Breast epithelium (tissue), 4 donors: ENCODE results near the gene NDUFAF3. TPM values are rescaled to one million over a fixed set of nuclear protein-coding genes. Genes with fewer than 3 reads are reported as not detected.
"Not testable (repeated sequence)": the region's sequence is repeated elsewhere in the genome, so short reads cannot be mapped to it uniquely, and the experiment has no call there.

Source experiments
- DNase-seq, 2 donors: peaks; one replicate each; pipeline ENCODE4 v3.0.0-alpha.2; 2019; ENCODE audit warnings: low spot score in 2 of 2
- H3K27ac ChIP-seq, 2 donors: fragments of 200-600 bp; sonication (generic) in 1 of 2; one replicate each; pipeline ENCODE4 v1.5.1; 2016 to 2019; ENCODE audit warnings: mild to moderate bottlenecking in 1 of 2
- H3K27me3 ChIP-seq, 2 donors: fragments of 200-600 bp; sonication (generic) in 1 of 2; one replicate each; pipeline versions ENCODE4 v1.5.1 to v1.6.0; 2017 to 2019; ENCODE audit warnings: control low read depth in 1 of 2, mild to moderate bottlenecking in 1 of 2
- H3K36me3 ChIP-seq: fragments of 200-600 bp; one replicate; pipeline ENCODE4 v1.5.1; 2019
- H3K4me1 ChIP-seq, 2 donors: fragments of 200-600 bp; sonication (generic); one replicate each; pipeline ENCODE4 v1.5.1; 2016 to 2019; ENCODE audit warnings: control low read depth in 1 of 2
- H3K4me3 ChIP-seq, 3 donors: fragments of 200-600 bp; sonication (generic); 1 replicate in 2 of 3; 2 replicates in 1 of 3; pipeline ENCODE4 v1.5.1; 2016 to 2019; ENCODE audit warnings: mild to moderate bottlenecking in 3 of 3, moderate library complexity in 2 of 3
- H3K9me3 ChIP-seq, 2 donors: fragments of 200-600 bp; sonication (generic) in 1 of 2; one replicate each; pipeline ENCODE4 v1.5.1; 2016 to 2019; ENCODE audit warnings: control low read depth in 1 of 2
- POLR2A ChIP-seq: fragments of 450-650 bp; IDR thresholded peaks from one replicate; pipeline ENCODE4 v1.6.1; 2016; ENCODE audit warnings: antibody characterized with exemption, mild to moderate bottlenecking, moderate library complexity
- POLR2AphosphoS5 ChIP-seq, 3 donors: sonication (generic); formaldehyde crosslinking; IDR thresholded peaks; one replicate each; pipeline ENCODE4 v1.6.1; 2017; ENCODE audit warnings: antibody characterized with exemption in 3 of 3
- intact Hi-C: fragments of 100-400 bp; cut with DNase I; formaldehyde crosslinking; loops from one replicate; pipeline ENCODE4 v1.15.1; 2023; ENCODE audit warnings: low total_unique reads
- total RNA-seq, 3 donors: library from RNA; depleted of rRNA; stranded (reverse); fragments of >200 nt; gene quantifications; one replicate each; pipeline ENCODE4 v1.1.0, GENCODE V29; 2016
- TF ChIP-seq, protein P1 (sequence below), 3 donors: fragments of 450-650 bp; IDR thresholded peaks; one replicate each; pipeline ENCODE4 v1.5.1; 2016 to 2017; ENCODE audit warnings: antibody characterized with exemption in 3 of 3, mild to moderate bottlenecking in 3 of 3, moderate library complexity in 3 of 3

Gene NDUFAF3
- total RNA-seq, 3 donors from 2014 or later, result 151 to 171 (median 164) TPM

DNA sequence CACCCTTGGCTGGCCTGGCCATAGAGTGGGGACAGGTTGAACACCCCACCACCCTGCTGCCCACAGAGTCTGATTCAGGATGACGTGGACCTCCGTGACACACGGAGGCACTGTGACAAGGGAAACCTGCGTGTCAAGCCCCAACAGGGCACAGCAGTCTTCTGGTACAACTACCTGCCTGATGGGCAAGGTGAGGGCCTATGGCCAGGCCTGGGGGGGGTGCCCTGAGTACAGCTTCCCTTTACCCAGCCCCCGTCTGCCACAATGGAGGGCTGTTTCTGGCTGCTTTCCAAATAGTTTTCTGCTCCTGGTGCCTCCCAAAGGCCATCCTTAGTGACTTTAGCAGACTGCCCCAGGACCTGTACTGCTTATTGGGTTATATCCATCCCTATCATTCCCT lies 15.9 kb upstream of the NDUFAF3 start:
- no peaks in the 10 kb centered on the region for H3K9me3 ChIP-seq
- H3K27ac ChIP-seq, result peak overlapping the region; percentile 93 to 97
- no peaks in the 10 kb centered on the region for H3K27me3 ChIP-seq
- intact Hi-C loops, result no loop called here
- peak overlapping the region in 2 of 3 donors; percentile 74 to 80 for H3K4me3 ChIP-seq
- no peak for DNase-seq
- no peaks in the 10 kb centered on the region for H3K36me3 ChIP-seq
- TF ChIP-seq, protein P1, sequence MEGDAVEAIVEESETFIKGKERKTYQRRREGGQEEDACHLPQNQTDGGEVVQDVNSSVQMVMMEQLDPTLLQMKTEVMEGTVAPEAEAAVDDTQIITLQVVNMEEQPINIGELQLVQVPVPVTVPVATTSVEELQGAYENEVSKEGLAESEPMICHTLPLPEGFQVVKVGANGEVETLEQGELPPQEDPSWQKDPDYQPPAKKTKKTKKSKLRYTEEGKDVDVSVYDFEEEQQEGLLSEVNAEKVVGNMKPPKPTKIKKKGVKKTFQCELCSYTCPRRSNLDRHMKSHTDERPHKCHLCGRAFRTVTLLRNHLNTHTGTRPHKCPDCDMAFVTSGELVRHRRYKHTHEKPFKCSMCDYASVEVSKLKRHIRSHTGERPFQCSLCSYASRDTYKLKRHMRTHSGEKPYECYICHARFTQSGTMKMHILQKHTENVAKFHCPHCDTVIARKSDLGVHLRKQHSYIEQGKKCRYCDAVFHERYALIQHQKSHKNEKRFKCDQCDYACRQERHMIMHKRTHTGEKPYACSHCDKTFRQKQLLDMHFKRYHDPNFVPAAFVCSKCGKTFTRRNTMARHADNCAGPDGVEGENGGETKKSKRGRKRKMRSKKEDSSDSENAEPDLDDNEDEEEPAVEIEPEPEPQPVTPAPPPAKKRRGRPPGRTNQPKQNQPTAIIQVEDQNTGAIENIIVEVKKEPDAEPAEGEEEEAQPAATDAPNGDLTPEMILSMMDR (IDR thresholded peaks at IDR 0.05), result no peak
- TF ChIP-seq POLR2A, result no peak
- TF ChIP-seq POLR2AphosphoS5 (IDR thresholded peaks at IDR 0.05), result no peak
- no peaks in the 10 kb centered on the region for H3K4me1 ChIP-seq

GRCh38 chr3:49006408-49007067 lies 15.4 kb upstream of the NDUFAF3 start:
- H3K36me3 ChIP-seq, result no peaks in the 10 kb centered on the region
- H3K4me3 ChIP-seq, result peak overlapping the region; percentile 68 to 80 (median 74)
- no peaks in the 10 kb centered on the region for H3K27me3 ChIP-seq
- intact Hi-C loops, result no loop called here
- no peaks in the 10 kb centered on the region for H3K4me1 ChIP-seq
- H3K27ac ChIP-seq, result peak overlapping the region; percentile 93 to 97
- no peak for DNase-seq
- no peaks in the 10 kb centered on the region for H3K9me3 ChIP-seq
- no peak for TF ChIP-seq POLR2AphosphoS5 (IDR thresholded peaks at IDR 0.05)
- no peak for TF ChIP-seq POLR2A

DNA sequence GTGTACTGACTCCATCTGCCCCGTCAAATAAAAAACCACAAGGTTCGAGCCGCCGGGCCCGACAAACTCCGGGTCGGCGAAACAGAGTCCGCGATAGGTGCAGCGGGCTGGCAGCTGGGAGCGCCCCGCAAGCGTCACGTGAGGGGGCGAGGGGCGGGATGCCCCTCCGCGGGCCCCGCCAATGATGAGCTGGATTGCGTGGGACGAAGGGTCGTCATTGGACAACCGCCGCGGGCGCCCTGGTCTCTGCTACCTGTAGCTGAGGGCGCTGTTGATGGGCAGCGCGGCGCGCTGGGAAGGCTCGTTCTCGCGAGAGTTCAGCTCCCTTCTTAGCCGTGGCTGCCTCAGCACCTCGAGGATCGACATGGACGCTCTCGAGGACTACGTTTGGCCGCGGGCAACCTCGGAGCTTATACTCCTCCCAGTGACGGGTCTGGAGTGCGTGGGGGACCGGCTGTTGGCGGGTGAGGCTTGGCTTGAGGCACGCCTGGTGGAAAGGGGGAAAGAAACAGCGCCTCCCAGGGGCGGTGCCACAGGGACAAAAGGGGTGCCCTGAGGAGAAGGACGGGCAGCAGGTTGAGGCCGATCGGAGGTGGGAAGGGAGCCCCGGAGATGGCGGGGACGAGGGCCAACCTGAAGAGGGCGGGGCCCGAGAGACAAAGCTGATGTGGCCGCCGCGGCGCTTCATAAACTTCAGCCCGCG lies 14.7 kb upstream of the NDUFAF3 start, which contains the start of gene WDR6:
TSS of gene WDR6 (plus strand) at position 324 of the 703 bp plus-strand sequence. CDS start at position 365, 41 bp downstream.
- Histone ChIP-seq H3K4me1 (no peaks in the 10 kb centered on the region), H3K27ac (peak within 1 kb of the TSS; percentile 93 to 97), H3K27me3 (no peaks in the 10 kb centered on the region), H3K9me3 (no peaks in the 10 kb centered on the region), H3K36me3 (no peaks in the 10 kb centered on the region), H3K4me3 (peak within 1 kb of the TSS; percentile 68 to 80 (median 74))
- intact Hi-C loops, result no loop called here
- TF ChIP-seq, protein P1 (IDR thresholded peaks at IDR 0.05), result peak in 2 of 3 donors; percentile 47 to 48
- peak; percentile 40 for TF ChIP-seq POLR2A
- peak; percentile 85 to 90 (median 88) for TF ChIP-seq POLR2AphosphoS5 (IDR thresholded peaks at IDR 0.05)
- peak; percentile 98 for DNase-seq

DNA sequence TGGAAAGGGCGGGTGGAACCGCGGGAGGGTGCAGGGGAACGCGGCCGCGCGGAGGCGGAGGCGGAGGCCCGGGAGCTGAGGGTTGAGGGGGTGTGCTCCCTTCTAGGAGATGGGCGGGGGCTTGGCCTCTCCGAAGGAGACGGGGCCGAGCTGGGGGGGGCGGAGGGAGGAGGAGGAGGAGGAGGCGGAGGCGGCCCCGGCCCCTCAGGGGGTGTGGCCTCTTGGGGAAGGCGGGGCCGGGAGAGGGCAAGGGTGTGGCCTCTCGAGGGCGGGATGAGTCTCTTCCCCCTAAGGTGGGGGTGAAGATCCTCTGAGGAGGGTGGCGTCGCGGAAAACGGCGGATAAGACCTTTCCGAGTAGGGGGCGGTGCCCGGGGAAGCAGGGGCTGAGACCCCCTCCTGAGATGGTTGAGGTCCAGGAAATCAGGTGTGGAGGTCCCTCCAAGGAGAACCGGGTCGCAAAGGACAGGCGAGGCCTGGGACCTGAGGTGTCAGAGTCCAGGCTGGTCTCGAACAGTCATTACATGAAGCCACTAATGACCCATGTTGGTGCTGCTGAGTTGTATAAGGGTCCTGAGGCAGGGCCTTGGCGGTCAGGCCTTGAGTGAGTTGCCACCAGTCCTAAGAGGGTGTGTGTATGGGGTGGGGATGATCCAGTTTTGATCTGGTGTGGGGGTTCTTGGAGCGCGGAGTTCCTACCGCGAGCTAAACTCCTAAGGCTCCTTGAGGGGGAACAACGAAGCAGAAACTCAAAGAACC lies 14.0 kb upstream of the NDUFAF3 start:
- Histone ChIP-seq H3K36me3 (no peaks in the 10 kb centered on the region), H3K4me1 (no peaks in the 10 kb centered on the region), H3K9me3 (no peaks in the 10 kb centered on the region), H3K27ac (peak overlapping the region; percentile 93 to 97), H3K4me3 (peak overlapping the region; percentile 68 to 80 (median 74)), H3K27me3 (no peaks in the 10 kb centered on the region)
- intact Hi-C loops, result no loop called here
- DNase-seq, result peak; percentile 82 to 94
- TF ChIP-seq, protein P1 (IDR thresholded peaks at IDR 0.05), result no peak
- no peak for TF ChIP-seq POLR2AphosphoS5 (IDR thresholded peaks at IDR 0.05)
- TF ChIP-seq POLR2A, result no peak

DNA sequence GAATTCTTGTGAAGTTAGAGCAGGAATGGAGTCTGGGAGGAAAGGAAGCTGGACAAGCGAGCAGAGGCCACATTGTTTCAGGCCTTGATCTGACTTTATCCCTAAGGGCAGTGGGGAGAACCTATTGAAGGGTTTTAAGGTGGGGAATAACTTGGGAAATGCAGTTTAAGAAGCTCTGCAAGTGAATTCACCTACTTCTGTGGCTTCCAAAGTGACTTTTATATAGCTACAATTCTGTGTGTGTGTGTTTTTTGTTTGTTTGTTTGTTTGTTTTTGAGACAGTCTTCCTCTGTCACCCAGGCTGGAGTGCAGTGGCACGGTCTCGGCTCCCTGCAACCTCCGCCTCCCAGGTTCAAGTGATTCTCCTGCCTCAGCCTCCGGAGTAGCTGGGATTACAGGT lies 13.3 kb upstream of the NDUFAF3 start:
- intact Hi-C loops, H3K27me3 ChIP-seq, H3K4me1 ChIP-seq, H3K9me3 ChIP-seq, DNase-seq, H3K36me3 ChIP-seq: not testable (repeated sequence)
- Histone ChIP-seq H3K4me3 (peak overlapping the region; percentile 68 to 80 (median 74)), H3K27ac (peak overlapping the region; percentile 93 to 97)
